SW 1271 (cell line): ENCODE measurements around the gene AZIN2.
"Not testable (repeated sequence)": the region's sequence is repeated elsewhere in the genome, so short reads cannot be mapped to it uniquely, and the experiment has no call there.

Source experiments
- DNase-seq, 2 experiments: peaks; one replicate each; lab custom pipeline; 2025; lab: John Stamatoyannopoulos, UW

The AZIN2 gene

GRCh38 chr1:33057095-33057494 lies 23.9 kb upstream of the AZIN2 start:
- DNase-seq: no peak

GRCh38 chr1:33060579-33061083 lies 20.3 kb upstream of the AZIN2 start:
- DNase-seq: peak in 1 of 2 experiments; percentile 13

- no peak for DNase-seq
Measured at GRCh38 chr1:33061834-33062233, 19.1 kb upstream of the AZIN2 start.

- not testable (repeated sequence) for DNase-seq
Measured at GRCh38 chr1:33064284-33064683, 16.7 kb upstream of the AZIN2 start.

GRCh38 chr1:33065301-33065700 lies 15.7 kb upstream of the AZIN2 start:
- DNase-seq: no peak

GRCh38 chr1:33066477-33066876 lies 14.5 kb upstream of the AZIN2 start:
- not testable (repeated sequence) for DNase-seq

- not testable (repeated sequence) for DNase-seq
Measured at GRCh38 chr1:33068108-33068507, 12.8 kb upstream of the AZIN2 start.

GRCh38 chr1:33070628-33071027 lies 10.3 kb upstream of the AZIN2 start:
- no peak for DNase-seq

GRCh38 chr1:33072707-33073106 lies 8.2 kb upstream of the AZIN2 start:
- DNase-seq: no peak

GRCh38 chr1:33074193-33074945 lies 6.6 kb upstream of the AZIN2 start:
- DNase-seq: no peak

GRCh38 chr1:33078030-33078591 lies 2.8 kb upstream of the AZIN2 start:
- DNase-seq: no peak

- no peak for DNase-seq
Measured at GRCh38 chr1:33080373-33080772, 580 bp upstream of the AZIN2 start.

GRCh38 chr1:33081554-33082305 lies 777 bp downstream of the AZIN2 start:
- no peak for DNase-seq

GRCh38 chr1:33082575-33083108 lies 1.7 kb downstream of the AZIN2 start:
- DNase-seq: no peak

- DNase-seq: no peak
Measured at GRCh38 chr1:33085332-33085731, 4.4 kb downstream of the AZIN2 start.

- DNase-seq: peak in 1 of 2 experiments; percentile 38
Measured at GRCh38 chr1:33086384-33086850, 5.5 kb downstream of the AZIN2 start.

GRCh38 chr1:33087677-33088076 lies 6.7 kb downstream of the AZIN2 start:
- no peak for DNase-seq

GRCh38 chr1:33088119-33088906 lies 7.4 kb downstream of the AZIN2 start:
- no peak for DNase-seq

- DNase-seq: no peak
Measured at GRCh38 chr1:33089457-33089856, 8.5 kb downstream of the AZIN2 start.

- no peak for DNase-seq
Measured at GRCh38 chr1:33092438-33092837, 11.5 kb downstream of the AZIN2 start.

GRCh38 chr1:33093004-33093403 lies 12.1 kb downstream of the AZIN2 start:
- DNase-seq: no peak

GRCh38 chr1:33094486-33094885 lies 13.5 kb downstream of the AZIN2 start:
- no peak for DNase-seq
